GM23338 (cell line): ENCODE results near the gene FAM98C. TPM values are rescaled to one million over a fixed set of nuclear protein-coding genes. Genes with fewer than 3 reads are reported as not detected.

Source experiments
- ATAC-seq: fragments of 200-7000 bp; cut with Tn5 transposase; 3 replicates; pipeline ENCODE4 v1.9.1; 2020
- DNase-seq: peaks from one replicate; pipeline ENCODE4 v3.0.0-alpha.2; 2015; ENCODE audit warnings: low spot score
- H2AFZ ChIP-seq: fragments of 200-600 bp; sonication (generic); 2 replicates; pipeline ENCODE4 v1.8.0; 2016; ENCODE audit warnings: antibody characterized with exemption, mild to moderate bottlenecking, moderate library complexity
- H3F3A ChIP-seq: fragments of 200-600 bp; sonication (generic); replicated peaks from 2 replicates; pipeline ENCODE4 v1.8.0; 2017; ENCODE audit warnings: antibody characterized with exemption, mixed run types, low read depth
- H3K27ac ChIP-seq: fragments of 200-600 bp; sonication (generic); 2 replicates; pipeline ENCODE4 v1.6.1; 2016; ENCODE audit warnings: low read depth
- H3K27me3 ChIP-seq: fragments of 200-600 bp; sonication (generic); 2 replicates; pipeline ENCODE4 v1.8.0; 2016; ENCODE audit warnings: mild to moderate bottlenecking, mixed run types, moderate library complexity; ENCODE audit not compliant: insufficient read depth
- H3K36me3 ChIP-seq: fragments of 200-600 bp; sonication (generic); 2 replicates; pipeline ENCODE4 v1.8.0; 2016; ENCODE audit warnings: mild to moderate bottlenecking; ENCODE audit not compliant: insufficient read depth
- H3K4me1 ChIP-seq: fragments of 200-600 bp; sonication (generic); 2 replicates; pipeline ENCODE4 v1.8.0; 2016; ENCODE audit warnings: mild to moderate bottlenecking, moderate library complexity; ENCODE audit not compliant: insufficient read depth
- H3K4me2 ChIP-seq: fragments of 200-600 bp; sonication (generic); 2 replicates; pipeline ENCODE4 v1.7.1; 2017; ENCODE audit warnings: mixed run types
- H3K4me3 ChIP-seq: fragments of 200-600 bp; sonication (generic); 2 replicates; pipeline ENCODE4 v1.6.1; 2016; ENCODE audit warnings: mixed run types
- H3K79me2 ChIP-seq: fragments of 200-600 bp; sonication (generic); replicated peaks from 2 replicates; pipeline ENCODE4 v1.8.0; 2017; ENCODE audit warnings: mild to moderate bottlenecking; ENCODE audit not compliant: insufficient read depth
- H3K9me2 ChIP-seq: fragments of 200-600 bp; sonication (generic); 2 replicates; pipeline ENCODE4 v1.8.0; 2017; ENCODE audit not compliant: insufficient read depth
- H4K20me1 ChIP-seq: fragments of 200-600 bp; sonication (generic); replicated peaks from 2 replicates; pipeline ENCODE4 v1.8.0; 2017; ENCODE audit warnings: mild to moderate bottlenecking; ENCODE audit not compliant: insufficient read depth
- H3K27ac Mint-ChIP-seq: 2 replicates; pipeline ENCODE4 v1.8.0; 2020; ENCODE audit warnings: inconsistent platforms, mild to moderate bottlenecking, moderate library complexity, mixed read lengths
- H3K27me3 Mint-ChIP-seq: 3 replicates; pipeline ENCODE4 v1.8.0; 2022; ENCODE audit warnings: low read depth, mild to moderate bottlenecking, moderate library complexity, mixed read lengths, inconsistent platforms; ENCODE audit not compliant: insufficient read depth, poor library complexity
- H3K36me3 Mint-ChIP-seq: 3 replicates; pipeline ENCODE4 v1.8.0; 2021; ENCODE audit warnings: low read depth, mild to moderate bottlenecking, inconsistent platforms, moderate library complexity, mixed read lengths
- H3K4me1 Mint-ChIP-seq: 3 replicates; pipeline ENCODE4 v1.8.0; 2020; ENCODE audit warnings: mild to moderate bottlenecking, inconsistent platforms, mixed read lengths
- H3K4me3 Mint-ChIP-seq: 3 replicates; pipeline ENCODE4 v1.8.0; 2021; ENCODE audit warnings: moderate library complexity, mild to moderate bottlenecking, inconsistent platforms, mixed read lengths
- H3K9me3 Mint-ChIP-seq: 3 replicates; pipeline ENCODE4 v1.8.0; 2020; ENCODE audit warnings: moderate library complexity, mild to moderate bottlenecking, inconsistent platforms, mixed read lengths
- CREB1 ChIP-seq: fragments of 250-450 bp; sonication (Bioruptor Pico); IDR thresholded peaks from 2 replicates; pipeline ENCODE4 v1.5.0; 2020; ENCODE audit warnings: low read depth, mild to moderate bottlenecking, moderate library complexity
- ETS1 ChIP-seq: IDR thresholded peaks from 2 replicates; pipeline ENCODE4 v1.6.1; 2016; ENCODE audit warnings: antibody characterized with exemption
- JUNB ChIP-seq: IDR thresholded peaks from one replicate; pipeline ENCODE4 v1.6.1; 2016; ENCODE audit warnings: antibody characterized with exemption; ENCODE audit not compliant: unreplicated experiment
- REST ChIP-seq: IDR thresholded peaks from one replicate; pipeline ENCODE4 v1.6.1; 2018; ENCODE audit warnings: antibody characterized with exemption; ENCODE audit not compliant: unreplicated experiment
- STAT1 ChIP-seq: IDR thresholded peaks from one replicate; pipeline ENCODE4 v1.6.1; 2016; ENCODE audit warnings: antibody characterized with exemption; ENCODE audit not compliant: unreplicated experiment
- ZNF462 ChIP-seq: fragments of 250-450 bp; sonication (Bioruptor Pico); IDR thresholded peaks from 2 replicates; pipeline ENCODE4 v1.5.0; 2020; ENCODE audit warnings: mild to moderate bottlenecking, moderate library complexity
- polyA plus RNA-seq: library from polyadenylated mRNA; unstranded; fragments of >200 nt; fragmentation: Nextera tagmentation; extraction: Ambion mirVana; gene quantifications from 2 replicates; pipeline ENCODE4 v1.2.1, GENCODE V29; 2016
- total RNA-seq: library from RNA; depleted of rRNA; stranded (reverse); fragments of >200 nt; shearing (Covaris generic); gene quantifications from 2 replicates; pipeline ENCODE4 v1.2.3, GENCODE V29; 2014

Gene FAM98C
- total and polyA plus RNA-seq, 2 experiments from 2014 or later, result 4.3 to 7.6 TPM

GRCh38 chr19:38453596-38453995, 50.7 kb downstream of the FAM98C start:
- Histone ChIP-seq H3K4me3 (no peak overlapping the region), H3K9me2 (no peaks in the 10 kb centered on the region), H3F3A (peaks cover 15% of the 10 kb centered on the region; the same call in 1 of the 2 replicates), H3K4me2 (no peak overlapping the region), H3K27ac (no peak overlapping the region), H2AFZ (no peak overlapping the region), H3K27me3 (no peaks in the 10 kb centered on the region), H3K36me3 (peaks cover 41% of the 10 kb centered on the region), H3K79me2 (no peaks in the 10 kb centered on the region), H3K4me1 (0 out of 2 replicates have a peak, but pooled peaks cover 4% of the 10 kb centered on the region), H4K20me1 (peaks cover 12% of the 10 kb centered on the region; the same call in 1 of the 2 replicates)
- Mint-ChIP-seq H3K4me3 (no peak overlapping the region; the same call in 2 of the 3 replicates), H3K27ac (no peak overlapping the region), H3K36me3 (peaks cover 85% of the 10 kb centered on the region), H3K9me3 (no peaks in the 10 kb centered on the region), H3K27me3 (peaks cover 5% of the 10 kb centered on the region), H3K4me1 (peaks cover 10% of the 10 kb centered on the region)
- no peak for TF ChIP-seq ZNF462 (CRISPR knock-in tag)
- no peak for TF ChIP-seq STAT1
- no peak for TF ChIP-seq JUNB
- no peak for TF ChIP-seq ETS1
- TF ChIP-seq CREB1 (CRISPR knock-in tag), result no peak
- no peak for TF ChIP-seq REST
- DNase-seq, result no peak
- ATAC-seq, result no peak
